HCEC 1CT (cell line): ENCODE measurements around the gene MAPK11.

ENCODE experiments used
- DNase-seq: peaks from one replicate; pipeline ENCODE4 v3.0.0-alpha.2; 2017

Gene MAPK11

DNA sequence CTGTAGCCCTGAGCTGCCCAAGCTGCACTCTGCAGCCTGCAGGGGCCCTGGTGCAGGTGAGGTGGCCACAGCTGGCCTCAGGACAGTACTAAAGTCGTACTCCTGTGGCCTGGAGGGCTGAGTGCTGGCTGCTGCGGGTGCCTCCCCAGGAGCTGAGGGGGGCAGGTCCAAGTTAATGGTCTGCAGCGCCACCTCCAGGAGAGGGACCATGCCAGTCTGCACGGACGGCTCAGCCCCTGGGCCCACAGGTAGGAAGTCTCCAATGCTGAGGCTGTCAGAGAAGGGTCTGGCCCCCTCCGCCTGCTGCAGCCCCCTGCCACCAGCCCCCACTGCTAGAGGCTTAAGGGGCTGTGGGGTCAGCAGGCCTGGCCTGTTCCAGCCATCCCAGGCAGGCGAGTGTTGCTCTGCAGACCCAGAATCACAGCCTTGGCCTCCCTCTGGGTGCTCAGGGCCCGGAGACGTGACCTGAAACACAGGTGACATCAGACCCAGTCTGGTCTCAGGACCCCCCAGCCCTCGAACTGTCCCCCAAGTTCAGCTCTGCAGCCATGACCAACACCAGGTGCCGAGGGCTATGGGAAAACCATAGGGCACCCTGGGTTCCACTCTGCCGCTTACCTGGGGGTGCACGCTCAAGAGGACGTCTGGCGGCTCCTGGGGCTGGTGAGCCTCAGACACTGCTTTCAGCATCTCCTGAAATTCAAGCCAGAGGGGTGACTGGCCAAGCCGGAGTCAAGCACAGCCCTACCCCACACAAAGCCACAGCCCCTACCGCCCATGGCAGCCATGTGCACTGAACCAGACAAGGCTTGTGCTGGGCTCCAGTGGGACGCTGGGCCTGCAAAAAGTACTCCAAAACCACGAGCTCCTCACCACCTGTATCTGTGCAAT, 48.5 kb downstream of the MAPK11 start:
- no peak for DNase-seq

DNA sequence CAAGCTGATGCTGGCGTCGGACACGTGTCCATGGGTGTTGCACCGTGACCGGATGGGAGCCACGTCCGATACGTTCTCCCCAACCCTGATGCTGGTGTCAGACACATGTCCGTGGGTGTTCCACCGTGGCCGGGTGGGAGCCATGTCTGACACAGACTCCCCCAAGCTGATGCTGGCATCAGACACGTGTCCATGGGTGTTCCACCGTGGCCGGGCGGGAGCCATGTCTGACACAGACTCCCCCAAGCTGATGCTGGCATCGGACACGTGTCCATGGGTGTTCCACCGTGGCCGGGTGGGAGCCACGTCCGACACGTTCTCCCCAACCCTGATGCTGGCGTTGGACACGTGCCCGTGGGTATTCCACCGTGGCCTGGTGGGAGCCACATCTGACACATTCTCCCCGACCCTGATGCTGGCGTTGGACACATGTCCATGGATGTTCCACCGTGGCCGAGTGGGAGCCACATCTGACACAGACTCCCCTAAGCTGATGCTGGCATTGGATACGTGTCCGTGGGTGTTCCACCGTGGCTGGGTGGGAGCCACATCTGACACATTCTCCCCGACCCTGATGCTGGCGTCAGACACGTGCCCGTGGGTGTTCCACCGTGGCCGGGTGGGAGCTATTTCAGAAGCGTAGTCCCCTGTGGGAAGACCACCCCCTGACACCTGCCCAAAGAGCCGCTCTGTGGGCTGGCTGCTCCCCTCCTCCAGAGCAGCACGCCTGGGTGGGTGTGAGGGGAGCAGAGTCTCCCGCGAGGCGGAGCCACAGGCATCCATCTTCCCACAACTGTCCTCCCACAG, 49.4 kb downstream of the MAPK11 start:
- no peak for DNase-seq

- no peak for DNase-seq
Measured at GRCh38 chr22:50219800-50220602, 50.2 kb downstream of the MAPK11 start.

DNA sequence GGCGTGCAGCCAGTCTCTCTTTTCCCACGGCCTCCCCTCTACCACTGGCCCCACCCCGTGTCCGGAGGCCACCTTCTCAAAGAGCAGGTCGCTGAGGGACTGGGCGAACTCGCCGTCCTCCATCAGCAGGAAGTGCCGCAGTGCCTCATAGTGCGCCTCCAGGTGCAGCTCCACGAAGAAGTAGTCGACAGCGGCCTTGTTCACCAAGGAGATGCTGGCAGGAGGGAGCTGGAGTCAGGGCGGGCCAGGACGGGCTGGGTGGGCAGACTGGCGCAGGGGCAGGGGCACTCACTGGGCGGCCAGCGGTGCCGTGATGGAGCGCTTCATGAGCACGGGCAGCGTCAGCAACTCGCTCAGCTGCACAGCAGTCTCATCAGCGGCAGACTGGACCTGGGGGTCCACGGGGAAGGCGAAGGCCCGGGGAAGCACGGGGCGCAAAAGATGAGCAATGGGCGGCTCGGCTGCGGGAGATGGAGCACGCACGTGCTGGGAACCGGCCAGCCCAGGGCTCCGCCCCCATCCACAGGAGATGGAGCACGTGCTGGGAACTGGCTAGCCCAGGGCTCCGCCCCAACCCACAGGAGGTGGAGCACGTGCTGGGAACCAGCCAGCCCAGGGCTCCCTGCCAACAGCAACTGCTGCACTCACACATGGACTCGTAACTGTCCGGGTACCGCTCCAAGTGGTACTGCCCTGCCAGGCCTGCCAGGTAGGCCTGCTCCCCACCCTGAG, 51.0 kb downstream of the MAPK11 start:
- no peak for DNase-seq

DNA sequence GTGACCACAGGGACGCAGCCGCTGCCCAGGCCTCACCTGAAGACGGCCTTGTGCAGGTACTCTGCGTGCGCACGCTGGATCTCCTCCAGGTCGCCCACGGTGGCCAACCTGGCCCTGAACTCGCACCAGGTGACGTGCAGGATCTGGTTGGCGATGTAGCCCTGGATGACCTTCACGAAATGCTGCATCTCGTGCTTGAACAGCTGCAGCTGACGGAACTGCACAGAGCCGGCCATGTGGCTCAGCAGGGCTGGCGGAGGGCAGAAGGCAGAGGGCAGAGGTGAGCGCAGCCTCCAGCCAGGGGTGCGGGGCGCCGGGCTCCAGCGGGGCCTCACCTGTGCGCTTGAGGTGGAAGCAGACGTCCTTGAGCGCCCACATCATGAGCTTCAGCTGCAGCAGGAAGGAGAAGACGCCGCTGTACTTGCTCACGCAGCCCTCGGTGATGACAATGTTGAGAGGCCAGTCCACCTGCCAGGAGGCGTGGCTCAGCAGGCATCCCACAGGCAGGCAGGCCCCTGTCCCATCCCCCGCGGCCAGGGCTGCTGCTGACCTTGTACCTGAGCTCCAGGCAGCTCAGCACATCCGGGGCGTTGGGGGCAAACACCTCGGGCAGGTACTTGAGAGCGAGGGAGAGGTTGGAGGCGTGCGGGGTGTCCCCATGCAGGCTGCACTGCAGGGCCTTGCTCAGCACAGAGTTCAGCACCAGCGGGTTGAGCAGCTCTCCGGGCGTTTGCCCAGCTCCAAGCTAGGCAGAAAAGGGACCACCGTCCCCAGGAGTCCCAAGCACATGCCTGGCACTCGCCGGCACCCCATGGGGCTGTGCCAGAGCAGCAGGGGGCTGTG, 51.8 kb downstream of the MAPK11 start:
- DNase-seq: no peak

- DNase-seq: no peak
Measured at GRCh38 chr22:50217543-50218152, 52.5 kb downstream of the MAPK11 start.

GRCh38 chr22:50216684-50217520, 53.3 kb downstream of the MAPK11 start:
- no peak for DNase-seq

- no peak for DNase-seq
Measured at GRCh38 chr22:50216055-50216683, 54.0 kb downstream of the MAPK11 start.

DNA sequence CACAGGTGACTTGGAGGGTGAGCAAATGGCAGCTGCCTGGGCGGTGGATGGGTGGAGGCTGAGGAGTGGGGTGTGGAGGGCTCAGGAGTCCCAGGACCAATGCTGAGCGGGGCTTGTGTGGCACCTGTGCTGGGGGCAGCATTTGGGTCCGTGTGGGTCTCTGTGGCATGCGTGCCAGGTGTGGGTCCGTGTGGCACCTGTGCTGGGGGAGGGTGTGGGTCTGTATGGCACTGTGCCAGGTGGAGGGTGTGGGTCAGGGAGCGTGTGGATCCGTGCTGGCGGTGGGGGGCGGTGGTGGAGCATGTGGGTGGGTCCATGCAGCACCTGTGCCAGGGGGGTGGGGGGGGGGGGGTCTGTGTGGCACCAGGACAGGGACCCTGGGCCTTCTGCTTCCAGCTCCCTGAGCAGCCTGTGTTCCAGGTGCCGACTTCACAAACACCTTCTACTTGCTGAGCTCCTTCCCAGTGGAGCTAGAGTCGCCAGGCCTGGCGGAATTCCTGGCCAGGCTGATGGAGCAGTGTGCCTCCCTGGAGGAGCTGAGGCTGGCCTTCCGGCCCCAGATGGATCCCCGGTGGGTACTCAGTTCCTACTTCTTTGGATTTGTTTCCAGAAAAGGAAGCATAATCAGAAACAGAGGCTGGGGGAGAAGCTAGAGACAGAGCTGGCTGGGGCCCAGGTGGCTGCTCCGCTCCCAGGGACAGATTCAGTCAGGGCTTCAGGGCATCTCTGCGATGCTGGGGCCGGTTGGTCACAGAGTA, 54.7 kb downstream of the MAPK11 start:
- no peak for DNase-seq
